ENCODE measurements around the gene RCHY1. TPM values are rescaled to one million over a fixed set of nuclear protein-coding genes. Genes with fewer than 3 reads are reported as not detected.

RCHY1 gene
- total RNA-seq, 1 experiment from 2014 or later, result 33.4 TPM

- TF ChIP-seq ZBTB33 (IDR thresholded peaks at IDR 0.05; ENCODE audit: extremely low read depth, insufficient replicate concordance, low read length) (peak; percentile 52), ZNF274 (IDR thresholded peaks at IDR 0.05; ENCODE audit: low read depth, low read length) (no peak), SP1 (IDR thresholded peaks at IDR 0.05; ENCODE audit: low read depth) (peak; percentile 69), FOSL1 (IDR thresholded peaks at IDR 0.05; ENCODE audit: low read depth) (no peak), EZH2 (IDR thresholded peaks at IDR 0.05) (no peak), SIN3A (IDR thresholded peaks at IDR 0.05; ENCODE audit: low read depth) (peak; percentile 73), ZFX (IDR thresholded peaks at IDR 0.05) (peak; percentile 34; the same call in 1 of the 2 replicates)
Measured at GRCh38 chr4:75514131-75514948, at the start of gene RCHY1, which contains the start of gene THAP6 (continued).

DNA sequence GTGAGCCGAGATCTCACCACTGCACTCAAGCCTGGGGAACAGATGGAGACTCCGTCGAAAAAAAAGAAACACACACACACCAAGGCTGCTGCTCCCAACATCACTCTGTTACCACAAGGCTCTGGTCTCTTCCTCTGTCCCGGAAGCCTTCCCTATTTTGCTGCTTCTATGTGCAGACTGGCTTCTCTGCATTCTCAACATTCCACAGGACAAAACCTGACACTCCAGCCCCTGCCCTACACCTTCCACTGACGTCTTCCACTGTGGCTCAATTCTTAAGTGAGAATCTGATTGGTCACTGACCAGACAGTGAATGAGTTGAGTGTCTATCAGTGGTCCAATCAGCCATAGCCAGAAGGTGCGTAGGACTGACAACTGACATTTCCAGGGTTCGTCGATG lies 47.6 kb upstream of the RCHY1 start:
- H3K36me3 ChIP-seq (ENCODE audit: control insufficient read depth in 1 of 2, insufficient read depth in 2 of 2, low read length in 2 of 2), result no peaks in the 10 kb centered on the region
- no peaks in the 10 kb centered on the region for H3K27me3 ChIP-seq (ENCODE audit: insufficient read depth, low read length)
- H3K4me3 ChIP-seq (replicated peaks in 1 of 2; ENCODE audit: low read depth in 1 of 2, low read length in 2 of 2), result no peak overlapping the region
- H4K20me1 ChIP-seq (ENCODE audit: insufficient read depth), result no peaks in the 10 kb centered on the region
- H3K79me2 ChIP-seq (ENCODE audit: insufficient read depth, low read length), result no peaks in the 10 kb centered on the region
- H3K4me1 ChIP-seq (ENCODE audit: control insufficient read depth in 1 of 2, insufficient read depth in 2 of 2, low read length in 2 of 2), result no peaks in the 10 kb centered on the region
- intact Hi-C loops (cut with micrococcal nuclease), result no loop called here
- ChIA-PET RAD21 (ENCODE audit: low non-redundant PET in 1 of 2, low total read pairs in 2 of 2, uncharacterized antibody in 2 of 2, unreplicated experiment in 2 of 2) (no interaction called here), CTCF (no interaction called here), POLR2A (no interaction called here)
- no peak overlapping the region for H3K9ac ChIP-seq (ENCODE audit: low read length)
- no peaks in the 10 kb centered on the region for H3K9me2 ChIP-seq (ENCODE audit: insufficient read depth)
- no peak overlapping the region for H2AFZ ChIP-seq (ENCODE audit: low read depth, low read length, poor library complexity, severe bottlenecking)
- DNase-seq (ENCODE audit: low read depth, low spot score) (no peak), ATAC-seq (no peak)
- TF ChIP-seq ZNF274 (IDR thresholded peaks at IDR 0.05; ENCODE audit: low read depth, low read length), result no peak
- TF ChIP-seq JUND (IDR thresholded peaks at IDR 0.05), result no peak
- no peak for TF ChIP-seq SP1 (IDR thresholded peaks at IDR 0.05; ENCODE audit: low read depth)
- no peak for TF ChIP-seq ZBTB33 (IDR thresholded peaks at IDR 0.05; ENCODE audit: extremely low read depth, insufficient replicate concordance, low read length)
- no peak for TF ChIP-seq RAD21 (IDR thresholded peaks at IDR 0.05; ENCODE audit: low read depth)
- TF ChIP-seq YY1 (IDR thresholded peaks at IDR 0.05; ENCODE audit: extremely low read depth, insufficient replicate concordance, low read depth, low read length), result no peak
- no peak overlapping the region for H3K27ac ChIP-seq (ENCODE audit: low read depth, low read length)
- no peaks in the 10 kb centered on the region for H3K9me3 ChIP-seq (ENCODE audit: control insufficient read depth in 1 of 2, insufficient read depth in 1 of 2, low read depth in 1 of 2, low read length in 2 of 2)
- no TSS peak for BruUV-seq (replicated peaks)
- no peak overlapping the region for H3K4me2 ChIP-seq (ENCODE audit: low read length)

Data from HCT116 (cell line).